ENCODE measurements around the gene KCNJ13.
A peak's percentile ranks its signal among the peaks of the same experiment; 100 is the strongest.
"Not testable (repeated sequence)": the region's sequence is repeated elsewhere in the genome, so short reads cannot be mapped to it uniquely, and the experiment has no call there.

The KCNJ13 gene

GRCh38 chr2:232761301-232761907 lies 15.0 kb downstream of the KCNJ13 start:
- peak; percentile 22 for DNase-seq

DNA sequence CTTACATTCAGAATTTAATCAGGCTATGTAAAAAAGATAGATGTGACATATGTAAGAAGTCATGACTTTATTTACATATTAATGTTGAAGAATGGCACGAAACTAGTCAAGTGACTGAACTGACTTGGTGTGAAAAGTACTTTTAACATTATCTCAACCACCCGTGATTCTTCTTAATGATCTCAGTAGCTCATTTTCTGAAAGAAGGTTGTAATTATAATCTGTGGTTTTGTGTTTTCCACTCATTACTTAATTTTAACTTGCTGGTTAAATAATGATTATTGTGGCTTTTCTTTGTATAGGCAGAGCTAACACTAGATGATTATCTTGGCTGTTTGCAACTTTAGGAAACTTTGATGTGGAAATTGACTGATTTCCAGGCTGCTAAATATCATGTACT lies 18.5 kb downstream of the KCNJ13 start:
- no peak for DNase-seq

DNA sequence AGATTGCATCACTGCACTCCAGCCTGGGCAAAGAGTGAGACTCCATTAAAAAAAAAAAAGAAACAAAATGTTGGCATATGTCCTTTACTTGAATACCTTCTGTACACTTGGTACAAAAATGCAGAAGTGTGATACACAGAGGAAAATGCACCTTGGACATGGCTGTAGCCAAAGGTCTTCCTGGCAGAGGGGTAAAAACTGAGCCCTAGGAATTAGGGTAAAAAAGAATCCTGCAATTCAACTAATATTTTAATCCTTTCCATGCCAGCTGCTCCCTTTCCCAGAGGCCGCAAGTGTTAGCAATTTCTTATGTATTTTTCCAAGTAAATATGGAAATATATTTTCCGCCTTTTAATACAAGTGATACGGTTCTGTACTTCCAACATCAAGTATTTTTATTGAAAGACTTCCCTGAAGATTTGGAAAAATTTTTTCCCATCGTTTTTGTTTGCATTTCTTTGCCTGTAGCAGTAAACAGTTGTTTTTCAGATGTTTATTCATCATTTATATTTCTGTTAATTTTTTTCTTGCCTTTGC lies 26.2 kb downstream of the KCNJ13 start:
- DNase-seq: no peak

DNA sequence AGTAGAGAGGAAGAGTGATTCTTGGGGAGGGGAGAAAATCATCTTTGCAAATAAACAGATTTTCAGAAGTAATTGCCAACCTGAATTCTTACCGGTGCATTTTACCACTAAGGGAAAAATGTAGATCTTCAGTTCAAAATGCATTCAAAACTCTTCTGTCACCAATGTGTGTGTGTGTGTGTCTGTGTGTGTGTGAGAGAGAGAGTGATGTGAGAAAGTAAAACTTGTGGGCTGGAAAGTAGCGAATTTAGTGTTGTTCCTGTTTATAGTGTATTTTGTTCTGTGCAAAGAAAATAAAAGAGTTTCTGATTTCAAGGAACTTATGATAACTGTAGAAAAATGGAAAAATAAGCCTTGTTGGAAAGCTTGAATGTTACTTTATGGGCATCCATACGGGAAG lies 27.0 kb downstream of the KCNJ13 start:
- no peak for DNase-seq

DNA sequence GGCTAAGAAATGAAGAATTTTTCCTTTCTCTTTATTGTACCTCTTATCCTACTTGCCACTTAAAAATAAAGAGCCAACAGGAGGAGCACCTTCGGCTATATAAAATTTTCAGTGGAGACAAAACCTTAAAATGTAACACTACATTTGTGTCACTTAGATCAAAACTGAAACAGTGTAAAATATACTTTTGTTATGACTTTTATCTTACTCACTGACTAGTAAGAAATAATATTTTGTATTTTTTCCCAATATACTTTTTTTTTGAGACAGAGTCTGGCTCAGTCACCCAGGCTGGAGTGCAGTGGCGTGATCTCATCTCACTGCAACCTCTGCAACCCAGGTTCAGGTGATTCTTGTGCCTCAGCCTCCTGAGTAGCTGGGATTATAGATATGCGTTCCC lies 28.3 kb downstream of the KCNJ13 start:
- no peak for DNase-seq

- no peak for DNase-seq
These were observed 31.4 kb downstream of the KCNJ13 start for GRCh38 chr2:232744963-232745362.

DNA sequence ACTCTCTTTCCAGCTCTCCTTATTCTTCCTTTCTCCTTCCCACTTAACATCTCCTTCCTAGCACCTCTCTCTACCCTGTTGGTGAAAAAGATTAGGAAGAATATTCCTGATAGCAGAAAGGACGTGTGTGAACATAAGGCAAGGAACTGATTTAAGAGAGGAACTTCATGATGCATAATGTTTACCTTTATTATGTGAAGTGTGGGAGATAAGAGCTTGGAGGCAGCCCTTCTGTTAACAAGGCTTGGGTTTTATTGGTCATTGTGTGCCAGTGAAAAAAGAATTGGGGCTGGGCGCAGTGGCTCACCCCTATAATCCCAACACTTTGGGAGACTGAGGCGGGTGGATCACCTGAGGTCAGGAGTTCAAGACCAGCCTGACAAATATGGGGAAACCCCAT lies 34.4 kb downstream of the KCNJ13 start:
- DNase-seq: no peak

GRCh38 chr2:232741294-232741693 lies 35.1 kb downstream of the KCNJ13 start:
- DNase-seq: no peak

DNA sequence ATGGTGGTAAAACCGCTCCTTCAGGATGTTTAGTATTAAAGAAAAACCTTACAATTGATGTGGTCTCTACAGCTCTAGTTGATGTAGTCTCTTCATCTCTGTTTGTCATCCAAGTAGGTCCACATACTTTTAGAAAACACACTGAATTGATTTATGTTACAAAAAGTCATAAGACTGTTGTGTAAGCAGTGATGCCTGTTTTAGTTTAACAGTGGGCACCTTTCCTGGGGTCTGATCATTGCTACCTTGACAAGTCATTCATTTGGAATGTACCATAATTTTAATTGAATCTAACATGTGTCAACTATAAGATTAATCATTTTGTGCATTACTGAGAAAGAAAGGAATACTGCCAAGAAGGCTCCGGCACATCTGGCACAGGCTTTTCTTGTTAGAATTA lies 44.9 kb downstream of the KCNJ13 start:
- peak; percentile 79 for DNase-seq

DNA sequence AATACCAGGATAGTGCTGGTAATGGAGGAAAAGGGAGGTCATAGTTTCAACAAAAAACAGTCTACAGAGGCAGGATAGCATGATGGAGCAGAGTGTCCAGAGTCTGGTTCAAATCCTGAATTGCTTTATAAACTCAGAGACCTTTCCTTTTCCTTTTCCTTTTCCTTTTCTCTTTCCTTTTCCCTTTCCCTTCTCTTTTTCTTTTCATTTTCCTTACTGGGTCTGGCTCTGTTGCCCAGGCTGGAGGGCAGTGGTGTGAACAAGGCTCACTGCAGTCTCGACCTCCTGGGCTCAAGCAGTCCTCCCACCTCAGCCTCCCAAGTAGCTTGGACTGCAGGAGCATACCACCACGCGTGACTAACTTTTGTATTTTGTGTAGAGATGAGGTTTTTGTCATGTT lies 47.6 kb downstream of the KCNJ13 start:
- DNase-seq: no peak

GRCh38 chr2:232723027-232723426 lies 53.3 kb downstream of the KCNJ13 start:
- DNase-seq: no peak

DNA sequence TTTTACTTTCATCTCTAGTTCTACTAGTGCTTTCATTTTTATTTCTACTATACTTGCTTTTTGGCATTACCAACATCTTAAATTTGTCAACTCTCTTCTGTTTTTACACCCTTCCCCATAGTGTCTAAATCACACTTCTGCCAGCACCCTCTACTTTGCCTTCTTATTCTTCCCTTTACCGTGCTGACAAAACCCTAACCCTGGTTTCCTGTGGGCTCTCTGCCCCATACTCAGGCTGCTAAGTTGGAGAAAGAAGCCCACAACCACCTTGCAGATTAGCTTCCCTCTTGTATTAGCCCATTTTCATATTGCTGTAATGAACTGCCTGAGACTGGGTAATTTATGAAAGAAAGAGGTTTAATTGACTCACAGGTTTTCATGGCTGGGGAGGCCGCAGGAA lies 54.5 kb downstream of the KCNJ13 start:
- DNase-seq: no peak

- no peak for DNase-seq
These were observed 55.1 kb downstream of the KCNJ13 start for GRCh38 chr2:232721261-232721660.

- DNase-seq: not testable (repeated sequence)
These were observed 56.3 kb downstream of the KCNJ13 start for GRCh38 chr2:232720056-232720455.
